Esophagus squamous epithelium (tissue), 4 donors: ENCODE measurements around the gene DISP2.

Experiments used
- POLR2A ChIP-seq, 4 donors: fragments of 450-650 bp; IDR thresholded peaks; one replicate each; pipeline ENCODE4 v1.6.1; 2017; ENCODE audit warnings: antibody characterized with exemption in 4 of 4, mild to moderate bottlenecking in 4 of 4, moderate library complexity in 3 of 4
- TF ChIP-seq, protein P1 (sequence below), 6 experiments: fragments of 450-650 bp in 4 of 6; fragments of 200-600 bp in 2 of 6; sonication (generic) in 2 of 6; IDR thresholded peaks; one replicate each; pipeline ENCODE4 v1.5.1; 2016 to 2019; ENCODE audit warnings: antibody characterized with exemption in 6 of 6, mild to moderate bottlenecking in 4 of 6, moderate library complexity in 4 of 6

DNA sequence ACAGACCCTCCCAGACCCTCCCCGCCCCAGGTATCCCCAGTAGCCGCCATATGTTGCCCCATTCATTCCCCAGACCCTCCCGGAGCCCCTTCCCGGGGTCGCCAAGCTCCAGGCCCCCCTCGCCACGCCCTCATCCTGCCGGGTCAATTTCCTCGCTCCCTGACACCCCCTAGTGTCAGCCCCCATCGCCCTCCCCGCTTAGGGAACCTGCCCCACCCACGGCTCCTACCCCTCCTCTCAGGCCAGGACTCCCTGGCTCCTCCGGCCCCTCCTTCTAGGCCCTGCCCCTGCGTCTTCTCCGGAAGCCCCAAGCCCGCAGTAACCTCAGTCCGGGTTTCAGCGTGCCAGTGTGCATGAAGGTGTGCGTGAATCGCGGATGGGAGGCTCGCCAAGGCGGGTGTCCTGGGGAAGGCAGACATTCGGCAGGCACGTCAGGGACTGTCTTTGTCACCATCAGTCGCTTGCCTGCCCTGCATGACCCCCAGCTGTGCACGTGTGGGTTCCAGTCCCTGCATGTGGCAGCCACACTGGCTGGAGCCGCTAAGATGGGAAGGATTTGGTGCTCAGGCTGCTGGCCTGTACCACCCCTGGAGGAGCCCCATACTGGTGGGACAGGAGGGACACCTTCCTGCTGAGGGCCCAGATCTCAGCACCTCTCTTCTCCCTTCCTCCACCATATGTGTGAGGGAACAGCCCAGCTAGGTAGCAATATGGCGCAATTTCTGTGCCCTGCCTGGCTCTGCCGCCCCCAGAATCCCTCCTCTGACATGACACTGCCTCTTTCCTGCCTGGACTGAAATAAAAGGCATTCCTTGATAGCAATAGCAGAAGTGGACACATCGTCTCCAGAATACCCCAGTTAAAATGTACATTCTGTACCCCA is 693 bp downstream of the DISP2 start:
- TF ChIP-seq, protein P1, sequence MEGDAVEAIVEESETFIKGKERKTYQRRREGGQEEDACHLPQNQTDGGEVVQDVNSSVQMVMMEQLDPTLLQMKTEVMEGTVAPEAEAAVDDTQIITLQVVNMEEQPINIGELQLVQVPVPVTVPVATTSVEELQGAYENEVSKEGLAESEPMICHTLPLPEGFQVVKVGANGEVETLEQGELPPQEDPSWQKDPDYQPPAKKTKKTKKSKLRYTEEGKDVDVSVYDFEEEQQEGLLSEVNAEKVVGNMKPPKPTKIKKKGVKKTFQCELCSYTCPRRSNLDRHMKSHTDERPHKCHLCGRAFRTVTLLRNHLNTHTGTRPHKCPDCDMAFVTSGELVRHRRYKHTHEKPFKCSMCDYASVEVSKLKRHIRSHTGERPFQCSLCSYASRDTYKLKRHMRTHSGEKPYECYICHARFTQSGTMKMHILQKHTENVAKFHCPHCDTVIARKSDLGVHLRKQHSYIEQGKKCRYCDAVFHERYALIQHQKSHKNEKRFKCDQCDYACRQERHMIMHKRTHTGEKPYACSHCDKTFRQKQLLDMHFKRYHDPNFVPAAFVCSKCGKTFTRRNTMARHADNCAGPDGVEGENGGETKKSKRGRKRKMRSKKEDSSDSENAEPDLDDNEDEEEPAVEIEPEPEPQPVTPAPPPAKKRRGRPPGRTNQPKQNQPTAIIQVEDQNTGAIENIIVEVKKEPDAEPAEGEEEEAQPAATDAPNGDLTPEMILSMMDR (IDR thresholded peaks at IDR 0.05): peak in 1 of 6 experiments; percentile 1
- no peak for TF ChIP-seq POLR2A (IDR thresholded peaks at IDR 0.05)
